Keratinocyte (primary cell): ENCODE data around the gene ITGB1.

ENCODE experiments used
- CTCF ChIP-seq, 3 experiments: IDR thresholded peaks in 1 of 3; conservative IDR thresholded peaks in 1 of 3; optimal IDR thresholded peaks in 1 of 3; 2 replicates in 2 of 3; 3 replicates in 1 of 3; pipeline versions ENCODE3 to v1.5.1; 2011; ENCODE audit warnings: low read length in 3 of 3, mild to moderate bottlenecking in 3 of 3, moderate library complexity in 2 of 3, control low read depth in 1 of 3, inconsistent platforms in 1 of 3; ENCODE audit not compliant: insufficient read depth in 2 of 3; ENCODE audit errors: extremely low read depth in 1 of 3
- EZH2 ChIP-seq: IDR thresholded peaks from one replicate; pipeline ENCODE4 v1.6.1; 2012; ENCODE audit warnings: inconsistent platforms, mild to moderate bottlenecking, low read length, moderate library complexity

GRCh38 chr10:32985775-32986350 lies 27.8 kb upstream of the ITGB1 start:
- no peak for TF ChIP-seq CTCF (optimal IDR thresholded peaks at IDR 0.05 in 1 of 3, IDR thresholded peaks at IDR 0.05 in 1 of 3, conservative IDR thresholded peaks at IDR 0.05 in 1 of 3; ENCODE audit: extremely low read depth in 1 of 3, insufficient read depth in 2 of 3, low read length in 3 of 3)
- TF ChIP-seq EZH2 = no peak
